ENCODE data around the gene PLXNA2.

Gene PLXNA2

DNA sequence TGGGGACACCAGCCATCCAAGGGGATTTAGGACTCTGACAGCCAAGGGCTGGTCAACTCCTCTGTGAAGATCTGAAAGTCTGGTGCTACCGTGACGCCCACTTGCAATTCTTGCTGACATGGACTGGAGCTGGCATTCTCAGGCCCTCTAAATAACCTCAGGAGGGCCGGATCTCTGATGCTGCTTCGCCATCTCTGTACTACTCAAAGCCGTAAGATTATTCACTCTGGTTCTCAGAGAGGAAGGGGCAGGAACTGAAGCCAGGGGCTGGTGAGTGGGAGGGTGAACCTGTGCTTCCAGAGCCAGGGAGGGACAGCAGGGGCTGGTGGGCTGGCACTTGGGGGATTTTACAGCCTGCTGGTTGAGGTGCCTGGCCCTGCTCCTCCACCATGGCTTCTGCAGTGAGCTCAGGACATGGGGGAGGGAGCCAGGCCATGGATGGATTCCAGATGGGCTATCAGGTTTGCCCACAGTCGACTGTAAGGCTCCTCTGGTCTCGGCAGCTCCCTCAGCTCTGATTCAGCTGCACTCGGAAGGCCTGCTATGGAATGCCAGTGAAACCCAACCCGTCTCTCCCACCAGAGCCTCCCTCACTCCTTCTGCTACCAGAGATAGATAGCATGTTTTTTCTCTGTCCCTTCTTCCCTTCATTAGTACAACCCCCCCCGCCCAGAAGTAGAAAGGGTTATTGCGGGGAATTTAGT lies 84.5 kb downstream of the PLXNA2 start:
- no peak for DNase-seq

DNA sequence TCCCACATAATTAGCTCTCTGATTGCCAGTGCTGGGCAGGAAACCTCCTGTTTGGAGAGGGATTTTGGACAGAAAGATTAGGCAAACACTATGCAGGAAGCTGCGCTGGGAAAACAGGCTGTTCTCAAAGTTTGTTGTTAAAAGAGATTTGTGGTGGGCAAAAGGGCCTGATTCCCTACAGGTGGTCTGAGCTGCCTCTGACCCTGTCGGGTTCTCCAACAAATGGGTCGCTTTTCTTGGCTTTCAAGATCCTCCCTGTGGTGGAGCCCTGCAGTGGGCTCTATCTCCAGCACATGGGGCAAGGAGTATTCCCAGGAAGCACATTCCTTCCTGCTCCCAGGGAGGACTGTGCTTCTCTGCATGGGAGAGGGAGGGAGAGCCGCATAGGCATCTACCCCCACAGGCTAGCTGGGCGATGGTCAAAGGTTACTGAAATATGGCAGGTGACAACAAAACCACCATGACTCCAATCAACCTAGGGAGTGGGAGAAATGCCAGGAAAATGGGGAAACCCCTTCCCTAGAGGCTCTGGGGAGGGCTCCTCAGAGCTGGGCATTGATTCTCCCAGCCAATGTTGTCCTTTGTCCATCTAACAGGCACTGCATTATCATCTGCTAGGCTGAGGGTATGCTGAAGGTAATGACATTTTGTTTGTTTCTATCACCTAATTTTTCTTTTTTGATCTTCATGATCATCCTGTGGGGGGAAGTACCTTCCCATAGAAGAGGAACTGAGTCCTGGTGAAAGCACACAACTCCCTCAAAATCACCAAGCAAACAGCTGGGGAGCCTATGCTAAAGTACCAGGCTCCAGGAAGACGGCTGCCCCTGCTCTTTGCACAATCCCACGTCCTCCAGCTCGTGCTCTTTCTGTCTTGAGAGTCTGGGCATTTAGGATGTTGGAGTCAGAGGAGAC lies 85.3 kb downstream of the PLXNA2 start:
- no peak for DNase-seq

DNA sequence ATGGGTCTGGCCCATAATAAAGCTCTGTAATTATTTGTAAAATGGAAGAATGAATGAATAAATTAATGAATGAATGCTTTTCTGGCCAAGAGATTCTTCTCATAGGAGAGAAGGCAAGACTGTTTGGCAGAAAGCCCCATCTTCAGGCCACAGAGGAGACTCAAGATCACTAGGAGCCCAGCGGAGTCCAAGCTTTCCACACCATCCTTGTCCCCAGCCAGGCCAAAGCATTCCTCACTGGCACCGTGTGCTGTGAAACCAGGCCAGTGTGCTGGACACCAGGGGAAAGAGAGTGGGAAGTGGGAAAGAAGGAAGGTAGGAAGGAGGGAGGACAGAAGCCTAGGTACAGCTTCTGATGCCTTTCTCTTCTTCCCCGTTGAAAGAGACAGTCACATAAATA lies 86.4 kb downstream of the PLXNA2 start:
- no peak for DNase-seq

DNA sequence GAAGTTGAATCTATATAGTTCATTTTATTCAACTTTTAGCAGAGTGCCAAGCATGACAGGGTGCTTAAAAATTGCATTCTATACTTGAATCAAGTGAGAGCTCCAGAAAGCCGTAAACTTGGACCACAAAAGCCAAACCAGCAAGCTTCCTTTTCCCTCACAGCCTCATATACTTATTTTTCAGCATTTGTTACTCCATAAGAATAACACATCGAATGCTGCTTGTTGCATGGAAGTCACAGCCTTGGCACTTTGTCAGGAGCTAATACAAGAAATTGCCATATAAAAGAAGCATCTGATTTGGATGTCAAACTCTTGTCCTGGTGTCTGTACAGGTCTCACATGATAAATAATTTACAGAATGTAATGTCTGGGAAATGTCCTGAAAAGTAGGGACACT lies 87.4 kb downstream of the PLXNA2 start:
- no peak for DNase-seq

DNA sequence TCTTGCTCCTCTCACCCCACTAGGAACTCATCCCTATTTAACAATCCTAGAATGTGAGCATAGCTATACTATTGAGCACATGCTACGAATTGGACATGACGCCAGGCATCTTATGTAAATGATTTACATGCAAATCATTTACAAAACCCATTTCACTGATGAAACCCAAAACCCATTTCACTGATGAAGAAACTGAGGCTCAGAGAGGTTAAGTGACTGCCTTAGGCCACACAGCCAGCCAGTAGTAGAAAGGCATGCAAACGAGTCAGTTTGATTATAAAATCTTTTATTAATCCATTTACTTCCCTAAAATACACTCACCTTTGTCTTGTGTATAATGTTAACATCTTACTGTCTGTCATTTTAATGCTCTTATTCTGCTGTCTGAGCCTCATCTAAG lies 87.9 kb downstream of the PLXNA2 start:
- no peak for DNase-seq

DNA sequence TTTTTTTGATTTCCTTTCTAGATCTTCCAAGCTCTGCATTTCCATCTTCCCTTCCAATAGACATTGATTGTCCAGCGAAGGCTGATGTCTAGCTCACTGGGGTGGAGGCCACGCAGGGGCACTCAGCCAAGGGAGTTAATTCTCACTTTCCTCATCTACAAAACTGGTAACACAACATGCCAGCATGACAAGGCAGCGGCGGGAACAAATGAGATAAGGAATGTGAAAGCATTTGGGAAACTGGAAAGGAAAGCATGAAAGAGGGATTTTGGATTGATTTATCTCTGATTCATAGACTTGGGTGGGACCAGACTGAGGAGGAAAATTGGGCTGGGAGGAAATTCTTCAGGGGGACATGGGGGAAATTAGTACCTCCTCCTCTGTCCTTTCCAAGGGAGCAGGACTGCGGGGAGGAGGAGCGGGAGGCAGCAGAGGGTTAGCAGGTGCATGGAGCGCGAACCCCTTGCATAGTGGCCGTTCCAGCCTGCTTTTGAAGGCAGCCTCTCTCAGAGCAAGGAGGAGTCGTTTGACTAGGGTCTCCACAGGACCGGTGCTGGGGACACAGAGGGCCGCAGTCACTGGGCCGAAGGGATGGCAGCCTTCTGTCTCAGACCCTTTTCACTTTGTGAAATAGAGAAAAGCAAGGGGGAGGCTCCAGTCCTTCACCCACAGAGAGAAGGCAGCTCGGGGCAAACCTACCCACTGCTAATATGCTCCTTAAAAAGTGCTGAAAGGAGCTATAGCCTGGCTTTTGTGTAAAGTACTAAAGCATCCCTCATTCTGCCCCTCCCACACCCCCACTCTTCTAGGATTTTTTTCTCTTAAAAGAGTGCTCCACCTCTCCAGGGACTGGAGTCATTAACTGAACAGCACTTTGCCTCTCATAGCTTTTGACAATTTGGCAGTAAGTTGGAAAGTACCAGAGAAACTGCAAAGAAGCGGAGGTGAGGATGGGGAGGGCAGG lies 89.2 kb downstream of the PLXNA2 start:
- DNase-seq: no peak

DNA sequence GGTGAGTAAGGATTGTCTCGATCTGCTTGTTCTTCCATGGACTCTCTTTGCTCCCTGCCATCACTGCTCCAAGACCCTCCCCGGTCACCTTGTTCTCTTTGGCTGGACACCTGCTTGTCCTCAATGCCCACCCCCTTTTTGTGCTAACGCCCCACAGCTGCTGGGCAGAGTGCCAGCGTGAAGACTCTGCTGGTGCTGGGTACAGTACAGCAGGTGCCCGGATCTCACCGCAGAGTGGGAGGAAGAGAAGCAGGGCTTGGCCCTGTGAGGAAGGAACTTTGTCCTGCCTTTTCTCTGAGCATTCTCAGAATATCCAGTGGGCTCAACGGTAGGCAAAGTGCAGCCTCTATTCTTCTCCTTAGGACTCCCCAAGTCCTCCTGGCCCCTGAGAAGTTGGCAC lies 90.1 kb downstream of the PLXNA2 start:
- DNase-seq: no peak

DNA sequence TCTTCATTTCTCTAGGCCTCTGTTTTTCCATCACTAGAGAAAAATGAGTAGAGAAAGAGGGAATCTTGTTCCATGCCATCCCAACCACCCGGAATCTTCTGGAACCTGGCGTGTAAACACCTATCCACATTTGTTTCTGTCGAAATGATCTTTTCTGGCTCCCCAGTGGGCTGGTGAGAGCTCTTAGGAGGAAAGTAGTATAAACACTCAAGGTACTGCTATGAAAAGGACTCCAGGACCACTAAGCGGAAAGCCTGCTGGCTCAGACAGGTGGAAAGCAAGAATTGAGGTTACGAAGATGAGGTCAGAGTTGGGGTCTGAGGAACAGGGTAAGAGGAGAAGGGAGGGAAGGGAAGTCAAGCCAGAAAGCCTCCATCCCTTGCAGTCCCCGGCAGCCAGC lies 90.8 kb downstream of the PLXNA2 start:
- DNase-seq: no peak

DNA sequence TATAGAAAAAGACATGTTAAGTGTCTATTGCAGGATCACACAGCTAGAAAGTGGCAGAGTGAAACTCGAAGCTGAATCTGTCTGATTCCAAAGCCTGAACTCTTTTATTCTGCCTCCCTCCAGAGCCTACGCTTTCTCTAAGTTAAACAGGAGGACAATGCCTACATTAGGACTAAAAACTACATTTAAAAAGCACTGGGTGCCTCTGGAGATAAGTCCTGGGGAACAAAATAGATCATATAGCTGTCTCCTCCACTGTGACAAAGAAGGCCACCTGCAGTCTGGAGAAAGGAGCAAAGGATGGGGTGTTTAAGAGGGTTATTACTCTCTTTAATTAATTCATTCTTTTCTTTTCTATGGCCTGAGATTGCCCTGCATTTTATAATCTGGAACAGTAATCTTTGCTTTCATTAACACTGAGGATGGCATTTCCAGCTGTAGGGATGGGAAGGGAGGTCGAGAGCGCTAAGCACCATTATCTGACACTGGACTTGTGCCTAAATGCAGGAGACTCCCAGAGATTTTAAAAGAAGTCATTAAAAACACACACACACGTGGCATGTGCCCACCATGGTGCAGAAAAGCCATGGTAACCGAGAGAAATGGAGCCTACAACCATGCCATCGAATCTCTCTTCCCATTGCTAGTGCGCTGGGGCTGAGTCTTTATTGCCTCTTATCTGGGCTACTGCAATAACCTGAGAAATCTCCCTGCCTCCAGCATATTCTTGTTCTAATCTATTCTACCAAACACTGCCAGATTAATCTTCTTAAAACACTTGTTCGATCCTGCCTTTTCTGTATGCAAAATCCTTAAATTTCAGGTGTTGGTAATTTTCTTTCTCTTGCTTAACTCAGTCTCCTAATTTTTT lies 92.2 kb downstream of the PLXNA2 start:
- no peak for DNase-seq

DNA sequence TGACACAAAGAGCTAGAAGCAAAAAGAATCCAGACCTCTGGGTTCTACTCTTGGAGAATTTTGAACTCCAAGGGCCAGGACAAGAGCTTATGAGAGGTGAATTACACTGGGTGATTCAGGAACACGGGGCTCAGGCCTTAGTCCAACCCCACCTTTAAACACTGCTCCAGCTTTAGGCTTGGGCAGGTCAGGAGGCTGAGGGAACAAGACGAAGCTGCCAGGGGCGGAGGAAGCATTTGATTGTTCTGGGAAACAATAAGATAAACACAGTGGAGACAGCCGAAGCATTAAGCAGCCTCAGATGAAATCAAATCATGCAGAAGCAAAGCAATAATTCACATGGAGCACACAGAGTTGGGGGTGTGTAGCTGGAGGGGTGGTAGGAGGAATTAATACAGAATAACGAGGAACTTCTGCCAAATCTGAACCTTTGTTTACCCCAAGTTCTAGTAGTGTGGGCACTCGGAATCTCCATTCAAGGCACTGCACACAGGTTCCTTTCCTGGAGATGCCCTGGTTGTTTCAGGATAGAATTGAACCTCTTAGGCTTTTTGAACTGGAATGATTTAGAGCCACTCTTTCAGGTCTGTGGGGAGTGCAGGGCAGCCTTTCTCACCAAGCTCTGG lies 93.2 kb downstream of the PLXNA2 start:
- DNase-seq: no peak

DNA sequence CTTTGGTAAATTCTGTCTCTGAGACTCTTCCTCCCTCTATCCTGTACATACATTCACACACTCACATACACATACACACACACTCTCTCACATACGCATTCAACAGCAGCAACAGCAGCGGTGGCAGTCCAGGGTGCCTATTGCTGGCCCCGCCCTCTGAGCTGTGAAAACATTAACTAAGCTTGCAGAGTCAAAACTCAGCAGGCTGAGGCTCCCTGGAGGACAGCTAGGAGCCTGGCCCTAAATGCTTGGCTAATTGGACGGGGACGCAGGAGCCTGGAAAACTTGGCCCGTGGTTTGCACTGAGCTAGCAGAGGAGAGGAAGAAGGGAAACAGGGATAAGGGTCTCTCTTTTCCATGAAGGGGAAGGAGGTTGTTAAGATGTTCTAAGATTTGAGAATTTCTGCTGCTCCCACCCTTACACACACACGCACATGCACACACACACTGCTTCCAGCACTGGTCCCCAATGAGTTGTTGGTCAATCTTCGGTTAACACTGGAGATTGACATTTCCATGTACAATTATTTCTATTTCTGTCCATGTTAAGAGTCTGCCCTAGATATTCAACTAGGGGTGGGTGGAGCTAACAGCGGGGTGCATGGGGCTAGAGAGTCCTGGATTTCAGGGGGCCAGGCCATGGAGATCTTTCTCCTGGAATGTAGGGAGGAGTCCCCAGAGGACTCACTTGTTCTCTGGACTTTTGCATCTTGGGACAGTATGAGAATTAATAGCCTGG lies 94.2 kb downstream of the PLXNA2 start:
- DNase-seq: no peak

DNA sequence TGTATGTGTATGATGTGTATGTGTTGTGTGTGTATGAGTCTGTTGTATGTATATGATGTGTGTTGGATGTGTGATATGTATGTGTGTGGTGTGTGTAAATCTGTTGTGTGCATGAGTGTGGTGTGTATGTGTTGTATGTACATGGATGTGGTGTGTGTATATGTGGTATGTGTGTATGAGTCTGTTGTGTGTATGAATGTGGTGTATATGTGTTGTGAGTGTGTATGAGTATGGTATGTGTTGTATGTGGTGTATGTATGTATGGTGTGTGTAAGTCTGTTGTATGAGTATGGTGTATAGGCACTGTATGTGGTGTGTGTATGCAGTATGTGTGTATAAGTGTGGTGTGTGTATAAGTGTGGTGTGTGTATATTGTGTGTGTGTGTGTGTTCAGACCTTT lies 95.0 kb downstream of the PLXNA2 start:
- DNase-seq: no peak

DNA sequence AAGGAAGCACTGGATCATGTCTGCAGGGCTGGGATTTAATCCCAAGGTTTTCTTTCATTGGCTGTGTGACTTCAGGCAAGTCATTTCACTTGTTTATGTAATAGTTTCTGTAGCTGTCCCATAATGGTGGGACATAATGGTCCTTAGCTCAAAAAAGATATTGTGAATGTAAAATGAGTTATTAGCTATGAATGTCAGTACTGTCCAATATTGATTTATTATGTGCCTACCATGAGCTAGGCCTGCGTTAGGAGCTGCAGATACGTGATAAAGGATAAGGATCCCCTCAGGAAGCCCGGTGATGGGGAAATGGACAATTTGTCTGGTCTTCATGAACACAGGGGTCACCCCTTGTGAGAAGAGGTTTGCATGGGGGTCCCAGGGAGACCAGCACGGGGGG lies 95.8 kb downstream of the PLXNA2 start:
- no peak for DNase-seq

DNA sequence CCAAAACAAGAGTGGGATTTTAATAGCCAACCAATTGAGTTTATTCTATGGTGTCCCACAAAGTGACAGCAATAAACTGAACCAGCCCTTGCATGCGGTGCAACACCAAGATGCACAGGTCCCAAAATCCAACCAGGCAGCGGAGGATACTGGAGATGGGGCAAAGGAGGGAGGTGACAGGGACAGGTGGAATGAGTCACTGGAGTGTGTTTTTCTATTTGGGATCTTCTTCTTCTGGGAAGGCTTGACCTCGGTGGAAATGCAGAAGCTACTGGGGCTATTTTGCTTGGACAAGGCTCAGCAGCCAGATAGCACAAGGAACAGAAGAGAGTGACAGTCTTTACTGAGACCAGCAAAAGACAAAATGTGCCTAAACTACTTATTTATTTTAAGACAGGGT lies 97.5 kb downstream of the PLXNA2 start:
- no peak for DNase-seq

DNA sequence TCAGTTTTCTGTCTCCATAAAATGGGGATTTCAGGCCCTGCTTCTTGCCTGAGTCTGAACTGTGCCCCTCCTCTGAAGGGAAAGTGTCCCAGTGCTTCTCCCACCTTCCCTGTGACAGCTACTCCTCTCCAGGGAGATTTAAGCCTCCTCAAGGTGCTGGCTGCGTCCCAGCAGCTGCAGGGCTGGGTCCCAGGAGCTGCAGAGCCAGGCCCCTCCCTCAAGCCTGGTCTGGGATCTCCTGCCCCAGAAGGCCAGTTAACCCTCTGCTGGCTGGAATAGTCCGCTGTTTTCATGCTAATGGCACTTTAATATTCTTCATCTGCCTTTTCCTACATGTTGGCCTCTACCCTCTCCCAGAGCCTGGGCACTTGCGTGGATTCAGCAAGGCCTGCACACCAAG lies 99.0 kb downstream of the PLXNA2 start:
- no peak for DNase-seq

DNA sequence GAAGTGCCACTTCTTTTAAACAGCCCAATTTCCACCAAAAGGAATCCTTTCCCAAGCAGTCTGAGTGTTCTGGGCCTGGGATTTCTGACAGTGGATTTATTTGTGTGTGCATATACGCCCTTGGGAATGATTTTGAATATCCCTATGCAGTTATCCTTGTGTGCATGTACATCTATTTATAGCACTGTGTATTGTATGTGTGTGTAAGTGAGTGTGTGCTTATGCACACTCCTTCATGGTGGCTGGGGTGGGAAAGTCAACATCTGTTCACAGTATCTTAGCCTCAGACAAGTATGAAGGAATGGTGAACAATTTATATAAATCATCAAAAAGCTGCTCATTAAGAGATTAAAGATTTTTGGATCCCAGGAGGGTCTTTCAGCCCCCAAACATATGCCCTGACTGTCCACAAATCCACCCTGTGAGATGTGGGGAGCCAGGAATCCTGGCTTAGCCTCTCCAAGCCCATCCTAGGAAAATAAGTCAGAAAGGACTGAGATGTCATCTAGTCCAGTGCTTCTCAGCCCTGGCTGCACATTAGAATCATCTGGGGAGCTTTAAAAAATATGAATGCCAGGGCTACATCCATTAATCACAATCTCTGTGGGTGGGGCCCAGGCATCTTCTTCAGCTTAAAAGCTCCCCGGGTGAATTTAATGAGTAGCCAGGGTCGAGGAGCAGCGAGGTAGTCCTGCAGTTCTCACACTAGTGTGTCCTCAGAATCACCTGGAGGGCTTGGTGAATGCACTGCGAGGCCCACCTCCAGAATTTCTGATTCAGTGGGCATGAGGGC lies 101.4 kb downstream of the PLXNA2 start:
- no peak for DNase-seq

DNA sequence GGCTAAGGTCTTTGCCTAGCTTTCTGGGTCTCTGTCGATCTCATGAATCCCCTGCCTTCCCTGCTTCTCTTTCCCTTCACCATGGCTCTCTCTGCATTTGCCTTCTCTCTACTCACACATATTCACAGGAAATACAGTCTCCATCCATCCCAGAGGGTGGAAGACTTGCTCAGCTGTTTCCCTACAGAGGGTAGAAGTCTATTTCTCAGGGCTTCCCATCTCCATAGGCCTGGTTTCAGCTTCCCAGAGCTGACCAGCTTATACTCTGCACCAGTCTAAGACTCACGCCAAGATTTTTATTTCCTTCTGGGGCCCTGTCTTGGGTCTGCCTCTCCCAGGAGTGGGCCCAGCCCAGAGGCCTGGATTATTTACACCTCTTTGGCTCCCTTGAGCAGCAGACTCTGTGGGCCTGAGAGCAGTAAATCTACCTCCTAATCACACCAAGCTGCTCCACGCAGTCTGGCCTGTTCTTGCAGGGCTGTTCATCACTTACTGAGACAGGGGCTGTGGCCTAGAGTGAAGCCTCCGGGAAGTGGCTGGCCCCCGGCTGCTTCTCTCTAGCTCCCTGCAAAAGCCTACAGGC lies 102.5 kb downstream of the PLXNA2 start:
- DNase-seq: no peak

DNA sequence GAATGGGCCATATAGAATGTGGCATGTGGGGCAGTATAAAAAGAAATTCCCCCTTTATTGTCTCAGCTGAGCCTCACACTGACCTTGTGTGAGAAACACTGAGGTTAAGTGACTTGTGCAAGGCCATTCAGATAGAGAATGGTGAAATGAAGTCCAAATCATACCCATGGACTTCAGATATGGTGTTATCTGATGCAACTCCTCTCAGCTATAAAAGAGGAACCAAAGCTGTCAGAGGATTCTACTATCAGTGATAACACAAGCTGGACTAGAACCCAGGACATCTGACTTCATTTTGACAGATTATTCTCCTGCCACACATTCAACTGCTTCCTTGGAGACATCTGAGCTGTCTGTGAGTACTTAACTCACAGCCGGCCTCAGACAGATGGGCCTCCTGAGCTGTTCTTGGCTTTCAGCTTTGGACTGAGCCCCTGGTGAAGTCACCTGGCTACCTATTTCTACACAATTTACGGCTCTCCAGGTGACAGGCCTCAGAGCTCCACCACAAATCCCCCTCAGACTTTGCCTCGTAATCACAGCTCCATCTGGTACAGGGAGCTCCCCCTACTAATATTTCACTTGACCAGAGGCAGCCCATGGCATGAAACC lies 104.6 kb downstream of the PLXNA2 start:
- no peak for DNase-seq

DNA sequence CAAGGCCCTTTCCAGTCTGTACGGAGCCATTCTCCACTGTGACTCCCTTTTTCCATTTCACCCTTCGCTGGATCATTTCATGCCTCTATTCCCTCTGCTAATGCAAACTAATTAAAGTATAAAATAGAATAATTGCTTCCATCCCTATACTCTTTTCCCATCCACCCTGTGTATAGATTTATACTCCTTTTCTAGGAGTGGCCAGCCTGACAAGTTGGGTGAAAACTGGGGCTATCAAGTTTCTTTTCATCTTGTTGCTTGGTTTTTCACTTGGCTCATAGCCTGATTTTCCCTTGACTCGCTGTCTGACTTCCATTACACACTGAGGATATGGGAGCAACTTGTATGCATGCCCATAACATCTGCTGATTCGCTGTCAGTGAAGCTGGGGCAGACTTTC lies 107.0 kb downstream of the PLXNA2 start:
- DNase-seq: no peak
